Measurements from ENCODE around the gene IL22RA2.
"Not testable (repeated sequence)": the region's sequence is repeated elsewhere in the genome, so short reads cannot be mapped to it uniquely, and the experiment has no call there.

Gene IL22RA2

GRCh38 chr6:137126875-137127485, 46.5 kb downstream of the IL22RA2 start:
- no peak for DNase-seq (ENCODE audit: low read depth in 2 of 2)

GRCh38 chr6:137123078-137123477, 50.4 kb downstream of the IL22RA2 start:
- DNase-seq (ENCODE audit: low read depth in 2 of 2), result no peak

GRCh38 chr6:137122612-137123011, 50.8 kb downstream of the IL22RA2 start:
- DNase-seq (ENCODE audit: low read depth in 2 of 2), result no peak

- DNase-seq (ENCODE audit: low read depth in 2 of 2), result no peak
These were observed 51.9 kb downstream of the IL22RA2 start for GRCh38 chr6:137121401-137121997.

- no peak for DNase-seq (ENCODE audit: low read depth in 2 of 2)
These were observed 52.7 kb downstream of the IL22RA2 start for GRCh38 chr6:137120748-137121147.

GRCh38 chr6:137119196-137120104, 54.0 kb downstream of the IL22RA2 start:
- no peak for DNase-seq (ENCODE audit: low read depth in 2 of 2)

- no peak for DNase-seq (ENCODE audit: low read depth in 2 of 2)
These were observed 55.9 kb downstream of the IL22RA2 start for GRCh38 chr6:137117581-137117980.

- no peak for DNase-seq (ENCODE audit: low read depth in 2 of 2)
These were observed 56.6 kb downstream of the IL22RA2 start for GRCh38 chr6:137116807-137117206.

- DNase-seq (ENCODE audit: low read depth in 2 of 2), result no peak
These were observed 57.8 kb downstream of the IL22RA2 start for GRCh38 chr6:137115658-137116057.

GRCh38 chr6:137112067-137112355, 61.4 kb downstream of the IL22RA2 start:
- no peak for DNase-seq (ENCODE audit: low read depth in 2 of 2)

GRCh38 chr6:137111296-137112066, 62.0 kb downstream of the IL22RA2 start:
- no peak for DNase-seq (ENCODE audit: low read depth in 2 of 2)

GRCh38 chr6:137107767-137108105, 65.7 kb downstream of the IL22RA2 start:
- no peak for DNase-seq (ENCODE audit: low read depth in 2 of 2)

- not testable (repeated sequence) for DNase-seq (ENCODE audit: low read depth in 2 of 2)
These were observed 66.2 kb downstream of the IL22RA2 start for GRCh38 chr6:137107047-137107766.

- DNase-seq (ENCODE audit: low read depth in 2 of 2), result no peak
These were observed 67.3 kb downstream of the IL22RA2 start for GRCh38 chr6:137106183-137106582.

- DNase-seq (ENCODE audit: low read depth in 2 of 2), result no peak
These were observed 68.1 kb downstream of the IL22RA2 start for GRCh38 chr6:137105375-137105774.

- DNase-seq (ENCODE audit: low read depth in 2 of 2), result no peak
These were observed 68.5 kb downstream of the IL22RA2 start for GRCh38 chr6:137104926-137105325.

GRCh38 chr6:137102851-137103492, 70.5 kb downstream of the IL22RA2 start:
- DNase-seq (ENCODE audit: low read depth in 2 of 2), result peak in 1 of 2 donors; percentile 5

GRCh38 chr6:137102050-137102848, 71.2 kb downstream of the IL22RA2 start:
- no peak for DNase-seq (ENCODE audit: low read depth in 2 of 2)

- no peak for DNase-seq (ENCODE audit: low read depth in 2 of 2)
These were observed 73.6 kb downstream of the IL22RA2 start for GRCh38 chr6:137099689-137100403.

GRCh38 chr6:137097526-137097925, 75.9 kb downstream of the IL22RA2 start:
- DNase-seq (ENCODE audit: low read depth in 2 of 2), result no peak

All from stimulated activated CD4-positive, alpha-beta T cell treated with anti-CD3 and anti-CD28 coated beads, Interleukin-4, amount 100 ng/mL, for 48 hours (primary cell).